Stimulated activated CD8-positive, alpha-beta memory T cell treated with anti-CD3 and anti-CD28 coated beads, Interleukin-7, amount 100 ng/mL, for 48 hours (primary cell): ENCODE data around the gene VIPR2.
A peak's percentile ranks its signal among the peaks of the same experiment; 100 is the strongest.

Experiments
- DNase-seq, 2 donors: peaks; one replicate each; pipeline ENCODE4 v3.0.0-alpha.2; 2020; ENCODE audit warnings: low read depth in 1 of 2; ENCODE audit errors: extremely low read depth in 1 of 2

Gene VIPR2

DNA sequence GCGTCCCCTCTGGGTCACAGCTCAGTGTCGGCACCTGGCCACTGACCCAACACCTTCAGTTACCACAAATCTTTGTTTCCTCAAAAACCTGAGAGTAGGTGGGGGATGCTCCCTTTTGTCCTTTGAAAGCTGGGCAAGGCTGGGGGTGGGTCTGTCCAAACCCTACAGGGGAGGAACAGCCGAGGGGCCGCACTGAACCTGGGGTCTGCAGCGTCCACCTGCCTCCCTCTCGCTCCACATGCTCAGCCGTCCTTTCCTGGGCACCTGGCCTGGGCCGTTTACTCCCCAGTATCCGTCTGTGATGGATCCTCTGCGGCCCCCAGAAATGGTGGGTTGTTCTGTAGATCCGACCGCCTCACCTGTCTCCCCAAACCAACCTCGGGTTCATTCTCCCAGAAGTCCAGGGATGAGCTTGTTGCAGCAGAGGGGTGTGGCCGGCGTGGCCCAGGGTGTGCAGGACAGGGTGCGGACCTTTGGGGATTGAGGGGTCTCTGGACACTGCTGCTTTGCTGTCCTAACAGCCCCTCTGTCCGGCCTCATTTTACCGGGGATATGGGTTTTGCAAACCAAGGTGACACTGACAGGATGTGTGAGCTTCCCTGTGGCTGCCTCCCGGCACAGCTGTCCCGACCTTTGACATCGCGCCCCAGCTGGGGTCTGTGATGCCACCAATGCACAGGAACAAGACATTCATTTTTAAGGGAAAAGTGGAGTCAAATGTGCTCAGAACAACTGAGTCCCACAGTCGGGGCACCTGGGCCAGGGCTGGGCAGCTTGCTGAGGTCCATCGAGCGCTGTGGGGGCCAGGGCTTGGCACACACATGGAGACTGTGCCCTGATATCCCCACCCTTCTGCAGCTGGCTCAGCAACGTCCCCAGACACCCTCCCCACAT is 115.9 kb downstream of the VIPR2 start:
- no peak for DNase-seq

DNA sequence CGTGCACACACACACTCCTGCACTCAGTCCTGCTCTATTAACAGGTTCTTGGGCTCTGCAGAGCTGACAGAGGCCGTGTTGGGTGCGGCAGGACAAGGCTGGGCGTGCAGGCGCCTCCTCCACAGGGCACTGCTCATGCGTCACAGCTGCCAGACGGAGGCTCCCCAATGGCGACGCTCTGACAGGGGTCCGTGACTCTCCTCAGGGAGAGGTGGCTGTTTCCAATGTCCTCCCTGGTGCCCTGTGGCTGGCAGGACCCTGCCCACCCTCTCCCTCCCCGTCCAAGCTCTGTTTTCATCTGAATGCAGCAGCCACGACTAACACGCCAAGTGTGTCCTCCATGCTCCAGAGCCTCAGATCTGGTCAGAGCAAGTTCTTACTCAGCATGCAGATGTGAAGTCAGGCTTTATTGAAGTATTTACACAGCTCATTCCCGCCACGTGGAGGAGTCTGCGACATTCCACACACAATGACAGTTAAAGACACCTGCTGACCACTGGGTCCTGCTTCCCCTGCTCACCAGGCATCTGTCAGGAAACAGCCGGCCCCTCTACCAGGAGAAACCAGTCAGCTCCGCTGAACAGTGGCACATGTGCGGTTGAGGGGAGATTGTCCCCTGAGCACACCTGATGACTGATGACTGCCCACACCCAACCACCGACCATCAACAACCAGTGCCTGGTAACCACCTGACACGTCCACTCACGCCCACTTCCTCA is 116.7 kb downstream of the VIPR2 start:
- DNase-seq: no peak

DNA sequence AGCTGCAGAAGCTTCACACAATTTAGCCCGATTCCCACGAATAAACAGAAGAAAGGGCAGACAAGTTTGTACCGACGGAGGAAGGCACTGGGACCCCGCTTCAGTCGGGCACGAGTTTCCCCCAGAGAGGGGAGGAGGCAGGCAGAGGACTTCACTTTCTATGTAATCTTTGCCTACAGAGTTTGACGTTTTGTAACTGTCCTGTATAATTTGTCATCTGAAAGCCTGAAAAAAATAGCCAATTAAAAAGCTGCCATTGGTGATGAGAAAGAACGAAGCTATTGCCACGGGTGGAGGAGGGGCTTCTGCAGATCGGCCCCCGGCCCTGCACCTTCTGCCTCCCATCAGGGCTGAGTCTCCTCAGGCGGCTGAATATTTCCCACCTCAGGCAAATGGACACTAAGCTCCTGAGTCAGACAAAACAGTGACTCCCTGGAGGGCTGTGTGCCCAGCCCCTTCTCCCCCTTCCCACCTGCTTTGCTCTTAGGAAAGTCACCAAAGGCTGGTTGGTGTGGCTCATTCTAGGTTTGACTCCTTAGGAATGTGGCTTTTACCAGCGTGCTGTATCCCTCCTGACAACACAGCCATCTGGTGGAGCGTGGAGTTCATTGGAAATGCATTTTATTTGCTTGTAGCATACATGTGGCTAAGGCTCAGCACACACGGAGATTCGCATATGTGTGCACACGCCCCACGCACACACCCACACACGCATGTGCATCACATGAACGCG is 117.4 kb downstream of the VIPR2 start:
- DNase-seq: no peak

DNA sequence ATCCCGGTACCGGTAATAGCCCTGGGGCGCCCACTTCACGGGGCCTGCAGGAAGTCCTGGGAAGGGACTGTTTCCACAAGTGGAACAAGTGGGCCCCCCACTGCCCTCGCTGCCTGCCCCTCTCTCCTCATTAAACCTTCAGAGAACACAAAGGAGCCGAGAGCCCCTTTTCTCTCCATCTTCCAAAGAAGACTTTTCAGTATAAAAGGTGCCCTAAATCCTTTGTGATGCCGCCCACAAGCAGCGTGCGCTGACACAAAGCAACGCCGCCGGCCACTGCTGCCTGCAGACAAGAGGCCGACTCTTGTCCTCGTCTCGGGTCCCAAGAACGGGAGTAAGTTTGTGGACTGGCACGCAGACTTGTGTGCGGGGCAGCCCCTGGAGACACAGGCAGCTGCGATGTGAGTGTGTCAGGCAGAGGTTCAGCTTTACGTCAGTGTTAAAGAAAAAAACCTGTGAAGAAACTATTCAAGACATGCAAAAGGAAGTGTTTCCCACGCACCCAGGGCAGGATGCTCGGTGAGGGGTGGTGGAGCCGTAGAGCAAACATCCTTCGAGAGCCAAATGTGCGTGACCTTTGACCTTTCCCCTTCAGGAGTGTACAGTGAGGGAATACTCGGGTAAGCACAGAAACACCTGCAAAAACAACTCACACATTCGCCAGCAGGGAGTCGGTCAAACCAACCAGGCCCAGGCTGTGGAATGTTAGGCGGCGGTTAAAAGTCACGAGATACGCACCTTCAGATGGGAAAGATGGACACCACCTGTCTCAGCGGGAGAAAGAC is 118.2 kb downstream of the VIPR2 start:
- DNase-seq: no peak

DNA sequence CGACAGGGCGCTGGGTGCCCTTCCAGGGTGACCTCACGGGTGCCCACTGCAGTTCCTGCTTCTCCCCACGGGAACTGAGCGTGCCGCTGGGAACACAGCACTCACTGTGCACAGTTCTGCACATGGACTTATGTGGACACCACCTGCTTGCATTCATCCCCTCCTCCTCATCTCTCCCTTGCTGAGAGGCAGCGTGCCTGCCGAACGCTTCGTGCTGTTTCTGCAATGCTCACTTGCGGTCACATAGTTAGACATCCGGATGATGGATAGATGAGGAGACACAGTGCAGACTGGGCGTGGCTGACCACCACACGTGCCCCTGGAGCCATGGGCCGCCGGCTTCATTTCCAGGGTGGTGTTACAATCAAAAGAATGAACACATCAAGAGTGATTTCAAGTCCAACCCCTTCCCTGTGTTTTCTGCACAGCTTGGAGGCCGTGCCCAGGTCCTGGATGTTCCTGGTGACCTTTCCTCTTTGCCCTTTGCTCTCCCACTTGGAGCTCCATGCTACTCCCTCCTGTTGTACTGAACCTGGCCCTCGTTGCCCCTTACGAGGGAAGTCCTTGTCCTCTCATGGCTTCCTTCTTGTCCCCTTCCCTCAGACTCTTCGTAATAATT is 119.4 kb downstream of the VIPR2 start:
- DNase-seq: no peak

DNA sequence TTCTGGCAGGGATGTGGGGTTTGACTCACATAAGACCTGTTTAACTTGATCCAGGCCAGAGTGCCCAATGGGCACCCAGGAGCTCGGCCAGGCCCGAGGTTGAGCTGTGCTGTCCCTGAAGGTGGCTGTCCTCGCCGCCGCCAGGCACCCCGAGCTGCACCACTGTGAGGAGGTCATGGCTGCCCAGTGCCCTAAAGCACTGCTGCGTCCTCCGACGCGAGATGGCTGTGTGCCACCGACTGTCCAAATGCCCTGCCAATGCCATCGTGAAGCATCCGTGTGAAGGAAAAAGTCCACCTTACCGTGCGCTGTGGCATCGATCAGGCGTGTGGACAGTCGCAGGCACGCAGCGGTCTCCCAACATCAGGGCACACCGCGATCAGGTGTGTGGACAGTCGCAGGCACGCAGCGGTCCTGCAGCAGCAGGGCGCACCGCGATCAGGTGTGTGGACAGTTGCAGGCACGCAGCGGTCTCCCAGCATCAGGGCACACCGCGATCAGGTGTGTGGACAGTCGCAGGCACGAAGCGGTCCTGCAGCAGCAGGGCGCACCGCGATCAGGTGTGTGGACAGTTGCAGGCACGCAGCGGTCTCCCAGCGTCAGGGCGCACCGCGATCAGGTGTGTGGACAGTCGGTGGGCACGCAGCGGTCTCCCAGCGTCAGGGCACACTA is 120.3 kb downstream of the VIPR2 start:
- no peak for DNase-seq

DNA sequence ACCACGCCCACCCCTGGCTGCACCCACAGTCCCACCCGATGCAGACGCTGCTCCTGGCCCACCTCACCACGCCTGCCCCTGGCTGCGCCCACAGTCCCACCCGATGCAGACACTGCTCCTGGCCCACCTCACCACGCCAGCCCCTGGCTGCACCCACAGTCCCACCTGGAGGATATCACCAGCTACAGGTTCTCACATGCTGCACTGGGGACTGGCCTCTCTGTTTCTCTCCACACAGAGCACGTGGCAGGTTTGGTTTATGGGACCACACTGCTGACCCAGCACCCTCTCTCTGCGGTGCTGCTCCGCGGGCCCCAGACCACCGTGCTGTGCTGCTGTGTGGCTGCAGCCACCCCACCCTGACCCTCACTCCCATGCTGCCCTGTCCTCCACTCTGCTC is 120.9 kb downstream of the VIPR2 start:
- DNase-seq: no peak

DNA sequence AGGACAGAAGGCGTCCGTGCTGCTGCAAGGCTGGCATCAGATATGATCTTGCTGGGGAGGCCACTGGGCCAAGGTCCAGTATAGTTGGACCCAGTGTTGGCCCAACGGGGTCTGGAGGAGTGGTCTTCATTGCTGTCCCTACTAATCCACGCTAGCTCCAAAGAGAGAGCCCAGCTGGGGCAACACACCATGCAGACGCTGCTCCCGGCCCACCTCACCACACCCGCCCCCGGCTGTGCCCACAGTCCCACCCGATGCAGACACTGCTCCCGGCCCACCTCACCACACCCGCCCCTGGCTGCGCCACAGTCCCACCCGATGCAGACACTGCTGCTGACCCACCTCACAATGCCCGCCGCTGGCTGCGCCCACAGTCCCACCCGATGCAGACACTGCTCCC is 121.5 kb downstream of the VIPR2 start:
- DNase-seq: no peak

DNA sequence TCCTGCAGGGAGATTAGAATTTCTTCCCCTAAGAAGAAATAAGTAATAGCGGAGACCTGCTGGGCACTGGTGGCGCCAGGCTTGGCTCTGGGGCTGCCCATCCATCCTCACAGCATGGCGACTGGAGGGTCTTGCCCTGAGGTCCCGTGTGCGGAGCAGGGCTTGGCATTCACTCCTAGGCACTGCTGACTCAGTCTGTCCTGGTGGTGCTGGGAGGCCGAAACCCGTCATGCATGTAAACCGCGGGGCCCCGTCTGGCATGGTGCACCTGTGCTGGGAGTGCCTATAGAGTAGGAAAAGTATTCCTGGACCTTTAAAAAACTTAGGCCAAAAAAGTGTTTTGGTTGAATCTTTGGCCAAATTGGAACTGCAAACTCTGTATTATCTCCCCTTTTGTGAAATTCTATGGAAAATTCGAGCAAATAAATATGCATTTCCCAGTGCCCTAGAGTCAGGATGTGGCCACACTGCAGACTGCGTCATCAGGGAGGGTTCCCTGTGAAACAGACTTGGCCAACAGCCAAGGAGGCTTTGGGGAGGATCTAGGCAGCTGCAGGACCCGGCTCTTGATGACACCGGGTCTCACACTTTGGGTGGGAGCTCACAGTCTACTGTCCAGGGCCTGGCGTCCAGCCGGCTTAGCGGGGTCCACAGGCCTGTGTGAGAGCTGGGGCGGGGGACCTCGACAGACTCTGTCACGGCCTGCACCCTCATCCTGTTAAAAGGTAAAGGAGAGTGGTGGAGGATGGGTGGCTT is 122.3 kb downstream of the VIPR2 start:
- no peak for DNase-seq

DNA sequence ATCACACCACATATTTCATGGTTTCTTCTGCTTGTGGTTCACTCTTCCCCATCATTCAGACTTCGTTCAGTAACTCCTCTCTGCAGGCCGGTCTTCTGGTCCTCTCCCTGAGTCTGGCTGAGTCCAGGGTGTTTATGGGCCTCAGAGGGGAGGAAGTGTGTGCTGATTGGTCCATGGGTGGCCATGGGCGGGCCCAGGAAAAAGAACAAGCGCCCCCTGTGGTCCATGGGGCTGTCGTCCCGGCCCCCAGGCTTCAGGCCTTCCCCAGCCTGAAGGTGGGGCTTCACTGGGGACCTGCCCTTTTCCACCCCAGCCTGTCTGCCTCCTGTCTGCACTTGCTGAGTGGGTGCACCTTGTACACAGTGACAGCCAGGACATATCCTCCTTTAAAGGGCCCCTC is 123.7 kb downstream of the VIPR2 start:
- DNase-seq: no peak

DNA sequence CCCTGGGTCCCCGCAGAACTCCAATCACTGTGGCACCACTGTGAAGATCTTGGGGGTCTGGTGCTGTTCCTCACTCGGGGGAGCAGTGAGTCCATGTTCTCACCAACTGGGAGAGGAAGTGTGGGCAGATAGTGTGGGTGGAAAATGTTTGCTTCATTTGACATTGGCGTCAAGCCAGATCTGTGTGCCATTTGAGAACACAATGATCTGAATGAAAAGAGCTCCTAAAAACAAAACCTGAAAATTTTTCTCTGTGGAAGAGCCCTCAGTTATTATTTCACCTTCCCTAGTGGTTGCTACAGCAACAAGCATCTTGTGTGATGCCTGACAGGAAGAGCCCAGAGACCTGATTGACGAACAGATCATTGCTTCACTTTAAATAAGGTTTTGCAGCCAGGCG is 125.6 kb downstream of the VIPR2 start:
- no peak for DNase-seq

DNA sequence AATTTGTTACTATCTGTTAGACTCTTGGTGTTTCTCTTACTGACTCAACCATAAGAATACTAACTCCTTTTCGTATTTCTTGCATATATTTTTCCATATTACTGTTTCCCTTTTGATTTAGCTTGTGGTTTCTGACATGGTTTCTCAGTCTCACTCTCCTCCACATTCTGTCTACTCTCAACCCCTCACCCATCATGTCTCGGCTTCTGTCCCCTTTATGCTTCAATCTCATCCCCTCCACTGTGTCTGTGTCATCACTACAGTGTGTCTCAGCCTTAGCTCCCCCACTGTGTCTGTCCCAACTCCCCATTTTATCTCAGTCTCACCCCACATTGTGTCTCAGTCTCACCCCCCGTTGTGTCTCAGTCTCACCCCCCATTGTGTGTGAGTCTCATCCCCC is 126.9 kb downstream of the VIPR2 start:
- DNase-seq: peak in 1 of 2 donors; percentile 18

DNA sequence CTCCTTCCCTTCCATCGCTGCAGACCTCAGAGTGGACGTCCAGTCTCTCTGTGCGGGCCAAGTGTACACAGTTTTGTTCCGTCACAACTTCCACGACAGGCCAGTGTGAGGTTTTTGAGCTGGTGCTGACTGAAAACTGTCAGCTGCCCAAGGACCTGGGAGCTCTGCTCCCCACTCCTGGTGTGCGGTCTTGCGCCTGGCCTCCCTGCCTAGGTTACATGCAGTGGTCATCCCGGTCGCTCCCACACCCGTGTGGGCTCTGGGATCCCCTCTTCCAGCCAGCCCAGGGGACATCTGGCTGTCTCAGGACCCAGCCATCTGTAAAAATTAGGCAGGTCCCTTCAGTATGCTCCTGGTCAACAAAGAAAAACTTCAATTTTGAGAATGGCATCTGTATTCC is 127.5 kb downstream of the VIPR2 start:
- no peak for DNase-seq

DNA sequence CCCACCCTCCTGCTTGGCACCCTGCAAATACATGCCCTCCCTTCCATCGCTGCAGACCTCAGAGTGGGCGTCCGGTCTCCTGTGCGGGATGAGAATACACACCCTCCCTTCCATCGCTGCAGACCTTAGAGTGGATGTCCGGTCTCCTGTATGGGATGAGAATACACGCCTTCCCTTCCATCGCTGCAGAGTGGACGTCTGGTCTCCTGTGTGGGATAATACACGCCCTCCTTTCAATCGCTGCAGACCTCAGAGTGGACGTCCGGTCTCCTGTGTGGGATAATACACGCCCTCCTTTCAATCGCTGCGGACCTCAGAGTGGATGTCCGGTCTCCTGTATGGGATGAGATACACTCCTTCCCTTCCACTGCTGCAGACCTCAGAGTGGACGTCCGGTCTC is 128.1 kb downstream of the VIPR2 start:
- no peak for DNase-seq

DNA sequence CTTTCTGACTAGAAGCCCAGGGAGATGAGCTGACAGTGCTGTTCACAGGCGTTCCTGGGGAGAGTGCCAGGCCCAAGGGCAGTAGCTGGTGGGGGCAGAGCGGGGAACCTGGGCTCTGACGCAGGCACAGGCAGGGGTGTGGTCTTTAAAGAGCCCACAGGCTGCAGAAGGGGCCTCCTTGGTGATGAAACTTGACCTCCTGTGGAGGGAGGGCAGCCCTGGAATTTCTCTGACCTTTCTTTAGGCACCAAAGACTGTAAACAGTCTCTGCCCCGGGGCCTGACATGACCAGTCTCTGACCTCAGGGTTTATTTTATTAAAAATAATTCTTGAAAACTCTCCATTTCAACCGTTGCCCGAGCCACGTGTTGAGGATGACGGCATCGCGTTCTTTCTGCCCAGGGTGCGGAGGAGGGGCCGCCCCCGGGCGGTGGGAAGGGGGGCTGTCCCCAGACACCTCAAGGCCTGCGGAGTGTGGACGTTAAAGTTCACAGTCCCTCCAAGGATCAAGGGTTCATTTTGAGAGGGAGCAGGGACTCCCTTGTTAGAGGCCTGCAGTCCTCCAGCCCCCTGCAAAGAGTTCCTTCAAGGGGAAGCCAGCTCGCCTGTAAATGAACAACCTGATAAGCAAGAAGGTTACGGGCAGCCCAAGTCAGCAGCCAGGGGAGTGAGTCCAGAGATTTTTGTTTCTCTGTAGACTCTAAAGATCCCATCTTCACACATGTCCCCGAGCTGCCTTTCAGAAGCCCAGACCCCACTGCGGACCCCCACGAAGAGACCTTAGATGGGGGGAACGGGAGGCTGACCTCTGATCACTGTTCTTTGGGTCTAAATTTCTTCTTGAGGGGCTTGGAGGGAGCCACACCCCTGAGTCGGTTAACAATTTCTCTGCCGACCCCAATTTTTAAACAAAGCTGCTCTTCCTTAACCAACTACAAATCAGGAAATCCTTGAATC is 128.9 kb downstream of the VIPR2 start:
- no peak for DNase-seq

DNA sequence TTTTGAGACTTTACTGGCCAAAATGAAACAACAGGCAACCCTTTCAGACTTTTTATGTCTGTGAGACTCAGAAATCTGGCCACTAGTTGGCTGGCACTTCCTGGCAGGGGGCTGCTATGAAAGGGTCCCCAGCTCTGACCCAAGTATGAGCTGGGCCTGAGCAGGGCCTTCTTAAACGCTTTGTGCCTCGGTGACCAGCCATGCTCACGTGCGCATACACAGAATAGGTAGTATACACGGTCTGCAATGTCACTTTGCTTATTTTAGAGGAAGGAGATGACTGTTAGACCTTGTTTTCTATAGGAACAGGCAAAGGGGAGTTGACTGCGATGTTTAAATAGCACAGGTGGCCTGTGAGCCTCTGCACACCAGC is 129.6 kb downstream of the VIPR2 start:
- no peak for DNase-seq

DNA sequence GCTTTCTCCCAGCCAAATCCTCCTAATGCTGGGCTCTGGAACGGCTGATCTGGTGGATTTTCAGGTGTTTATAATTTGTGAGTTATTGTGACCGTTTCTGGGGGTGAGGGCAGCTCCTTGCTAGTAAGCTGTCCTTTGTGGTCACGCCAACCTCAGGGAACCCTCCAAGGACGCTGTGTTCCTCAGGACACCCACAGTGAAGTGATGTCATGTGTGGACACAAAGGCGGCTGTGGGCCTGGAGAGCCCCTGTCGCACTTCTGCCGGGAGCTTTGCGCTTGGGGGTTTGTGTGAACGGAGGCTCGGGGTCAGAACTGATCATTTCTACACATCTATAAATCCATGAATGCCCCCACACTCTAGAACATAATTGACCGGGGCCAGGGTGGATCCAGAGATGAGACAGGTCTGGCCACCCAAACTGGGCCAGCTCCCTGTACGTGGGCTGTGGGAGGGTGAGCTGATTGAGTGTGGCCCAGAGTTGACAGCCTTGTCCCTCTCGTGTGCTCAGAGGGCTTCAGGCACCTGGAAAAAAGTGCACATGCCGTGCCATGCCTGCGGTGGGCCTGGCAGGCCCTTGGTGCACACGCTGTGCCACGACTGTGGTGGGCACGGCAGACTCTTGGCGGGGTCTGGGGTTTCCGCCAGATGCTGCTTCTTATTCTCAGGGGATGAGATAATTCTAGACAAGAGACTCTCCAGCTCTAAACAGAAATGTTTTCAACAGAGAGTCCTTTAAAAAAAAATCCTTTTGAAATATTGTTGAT is 130.2 kb downstream of the VIPR2 start:
- DNase-seq: no peak
